Endodermal cell (in vitro differentiated cells): ENCODE measurements around the gene KCNIP4. TPM values are rescaled to one million over a fixed set of nuclear protein-coding genes. Genes with fewer than 3 reads are reported as not detected.

Experiments
- DNase-seq: peaks from one replicate; pipeline ENCODE4 v3.0.0-alpha.2; 2017
- H3K27ac ChIP-seq: 2 replicates; pipeline ENCODE4 v1.5.1; 2013; ENCODE audit warnings: mild to moderate bottlenecking, low read depth, low read length, moderate library complexity
- H3K27me3 ChIP-seq: 2 replicates; pipeline ENCODE4 v1.6.1; 2013; ENCODE audit warnings: mild to moderate bottlenecking, low read length, moderate library complexity; ENCODE audit not compliant: insufficient read depth, control insufficient read depth, poor library complexity, severe bottlenecking
- H3K36me3 ChIP-seq: 2 replicates; pipeline ENCODE4 v1.7.0; 2013; ENCODE audit warnings: mild to moderate bottlenecking, low read length, moderate library complexity; ENCODE audit not compliant: control insufficient read depth, insufficient read depth
- H3K4me1 ChIP-seq: one replicate; pipeline ENCODE4 v1.7.0; 2013; ENCODE audit warnings: low read length; ENCODE audit not compliant: control insufficient read depth, insufficient read depth
- H3K4me3 ChIP-seq: 2 replicates; pipeline ENCODE4 v1.5.1; 2013; ENCODE audit warnings: mild to moderate bottlenecking, low read length, moderate library complexity
- H3K9ac ChIP-seq: 2 replicates; pipeline ENCODE4 v1.6.1; 2013; ENCODE audit warnings: mild to moderate bottlenecking, low read length, moderate library complexity; ENCODE audit not compliant: poor library complexity, severe bottlenecking; ENCODE audit errors: extremely low read depth
- H3K9me3 ChIP-seq: 2 replicates; pipeline ENCODE4 v1.6.1; 2013; ENCODE audit warnings: mild to moderate bottlenecking, low read length, moderate library complexity; ENCODE audit not compliant: control insufficient read depth
- H3K27ac Mint-ChIP-seq: 2 replicates; pipeline ENCODE4 v1.8.0; 2020; ENCODE audit warnings: mixed read lengths
- H3K27me3 Mint-ChIP-seq: 2 replicates; pipeline ENCODE4 v1.8.0; 2021; ENCODE audit warnings: mild to moderate bottlenecking, mixed read lengths; ENCODE audit not compliant: insufficient read depth
- H3K36me3 Mint-ChIP-seq: 2 replicates; pipeline ENCODE4 v1.8.0; 2020; ENCODE audit warnings: low read depth, mixed read lengths
- H3K4me1 Mint-ChIP-seq: 2 replicates; pipeline ENCODE4 v1.8.0; 2020; ENCODE audit warnings: mixed read lengths
- H3K4me3 Mint-ChIP-seq: 2 replicates; pipeline ENCODE4 v1.8.0; 2020; ENCODE audit warnings: mild to moderate bottlenecking, moderate library complexity, mixed read lengths
- H3K9me3 Mint-ChIP-seq: 2 replicates; pipeline ENCODE4 v1.8.0; 2020; ENCODE audit warnings: mild to moderate bottlenecking, mixed read lengths
- CTCF ChIP-seq: fragments of 200-600 bp; sonication (generic); conservative IDR thresholded peaks from 2 replicates; pipeline ENCODE4 v1.5.0; 2021; ENCODE audit warnings: antibody characterized with exemption, mild to moderate bottlenecking
- whole genome bisulfite sequencing, 2 experiments: methylation state at CpG; one replicate each; pipeline versions ENCODE4 v1.1.5 to v1.1.7; 2013; ENCODE audit warnings: missing lambda C conversion rate in 2 of 2, mixed read lengths in 1 of 2; ENCODE audit not compliant: insufficient coverage in 1 of 2, insufficient read length in 1 of 2; 5-methylcytosine and 5-hydroxymethylcytosine counted together
- total RNA-seq, 2 donors: library from RNA; stranded (reverse); fragmentation: NEBNext Ultra II Directional in 1 of 2; extraction: Animal tissue kit (Norgen Biotek cat#: 25700) in 1 of 2; gene quantifications; 2 replicates in 1 of 2; 3 replicates in 1 of 2; pipeline ENCODE4 v1.2.1, GENCODE V29; 2021

KCNIP4 gene
- total RNA-seq, 2 donors from 2014 or later: not detected

DNA sequence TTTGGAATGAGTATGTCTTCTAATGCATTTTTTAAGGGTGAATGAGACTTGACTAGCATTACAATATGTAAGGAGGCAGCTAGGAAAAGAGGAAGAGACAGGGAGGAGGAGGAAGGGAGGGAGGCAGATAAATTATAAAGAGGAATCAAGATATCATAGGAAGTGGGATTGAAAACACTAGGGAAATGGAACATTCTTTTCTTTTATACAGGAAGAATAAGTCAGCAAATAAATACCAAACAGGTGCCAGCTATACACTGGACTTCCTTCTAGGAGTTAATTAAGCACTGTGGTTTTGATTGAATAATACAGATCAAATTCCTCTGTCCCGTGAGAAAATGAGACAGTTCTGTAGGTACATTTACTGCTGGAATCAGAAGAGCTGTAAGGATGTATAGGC, 1169.7 kb downstream of the KCNIP4 start:
- no peak for DNase-seq
- no peak overlapping the region for H3K4me3 ChIP-seq
- no peak overlapping the region for H3K4me3 Mint-ChIP-seq
- H3K27me3 ChIP-seq: no peaks in the 10 kb centered on the region
- H3K9ac ChIP-seq: no peak overlapping the region
- no peak overlapping the region for H3K27ac Mint-ChIP-seq
- 80 to 88% methylated on average over 1 of the region's 1 CpG for WGBS, 2 experiments
- no peaks in the 10 kb centered on the region for H3K27me3 Mint-ChIP-seq
- H3K4me1 ChIP-seq: no peaks in the 10 kb centered on the region
- H3K4me1 Mint-ChIP-seq: no peaks in the 10 kb centered on the region
- TF ChIP-seq CTCF: no peak
- H3K9me3 Mint-ChIP-seq: peaks cover 31% of the 10 kb centered on the region
- H3K9me3 ChIP-seq: peaks cover 11% of the 10 kb centered on the region
- no peaks in the 10 kb centered on the region for H3K36me3 Mint-ChIP-seq
- H3K36me3 ChIP-seq: no peaks in the 10 kb centered on the region
- no peak overlapping the region for H3K27ac ChIP-seq

GRCh38 chr4:20773144-20773997, 1175.2 kb downstream of the KCNIP4 start:
- H3K4me3 Mint-ChIP-seq: no peak overlapping the region
- H3K27me3 ChIP-seq: no peaks in the 10 kb centered on the region
- no peaks in the 10 kb centered on the region for H3K9me3 ChIP-seq
- H3K4me3 ChIP-seq: no peak overlapping the region
- no peak overlapping the region for H3K27ac Mint-ChIP-seq
- H3K4me1 ChIP-seq: no peaks in the 10 kb centered on the region
- no peaks in the 10 kb centered on the region for H3K27me3 Mint-ChIP-seq
- no peak overlapping the region for H3K9ac ChIP-seq
- H3K36me3 Mint-ChIP-seq: no peaks in the 10 kb centered on the region
- no peak overlapping the region for H3K27ac ChIP-seq
- peak; percentile 88 for DNase-seq
- TF ChIP-seq CTCF: peak; percentile 84
- 45 to 57% methylated on average over 6 to 14 of the region's 14 CpGs for WGBS, 2 experiments
- no peaks in the 10 kb centered on the region for H3K36me3 ChIP-seq
- H3K9me3 Mint-ChIP-seq: no peaks in the 10 kb centered on the region
- H3K4me1 Mint-ChIP-seq: peaks cover 2% of the 10 kb centered on the region

- no peaks in the 10 kb centered on the region for H3K27me3 ChIP-seq
- H3K27ac Mint-ChIP-seq: no peak overlapping the region
- no peak for DNase-seq
- no peak for TF ChIP-seq CTCF
- no peaks in the 10 kb centered on the region for H3K27me3 Mint-ChIP-seq
- no peaks in the 10 kb centered on the region for H3K36me3 ChIP-seq
- H3K4me3 Mint-ChIP-seq: no peak overlapping the region
- 89 to 94% methylated on average over 6 to 13 of the region's 13 CpGs for WGBS, 2 experiments
- H3K9me3 Mint-ChIP-seq: no peaks in the 10 kb centered on the region
- H3K4me3 ChIP-seq: no peak overlapping the region
- H3K4me1 ChIP-seq: no peaks in the 10 kb centered on the region
- H3K4me1 Mint-ChIP-seq: no peaks in the 10 kb centered on the region
- no peak overlapping the region for H3K27ac ChIP-seq
- no peaks in the 10 kb centered on the region for H3K36me3 Mint-ChIP-seq
- no peaks in the 10 kb centered on the region for H3K9me3 ChIP-seq
- no peak overlapping the region for H3K9ac ChIP-seq
These were observed 1184.1 kb downstream of the KCNIP4 start for GRCh38 chr4:20764366-20764992.
